BE2C (cell line): ENCODE results near the gene GLDC.

Experiments
- DNase-seq: peaks from one replicate; pipeline ENCODE4 v3.0.0-alpha.2; 2020
- H3K27me3 ChIP-seq: fragments of 250-450 bp; sonication (Bioruptor Pico); 2 replicates; pipeline ENCODE4 v1.5.1; 2020; ENCODE audit warnings: mild to moderate bottlenecking
- H3K36me3 ChIP-seq: fragments of 250-450 bp; sonication (Bioruptor Pico); 2 replicates; pipeline ENCODE4 v1.5.1; 2020; ENCODE audit warnings: mild to moderate bottlenecking
- H3K4me1 ChIP-seq: fragments of 250-450 bp; sonication (Bioruptor Pico); 2 replicates; pipeline ENCODE4 v1.5.1; 2020
- H3K4me3 ChIP-seq: 2 replicates; pipeline ENCODE4 v1.5.1; 2011; ENCODE audit warnings: low read depth, low read length
- H3K9me3 ChIP-seq: fragments of 250-450 bp; sonication (Bioruptor Pico); 2 replicates; pipeline ENCODE4 v1.5.1; 2020
- TF ChIP-seq, protein P1 (sequence below): IDR thresholded peaks from 2 replicates; pipeline ENCODE4 v1.5.1; 2012; ENCODE audit warnings: mild to moderate bottlenecking, low read depth, low read length

The GLDC gene

DNA sequence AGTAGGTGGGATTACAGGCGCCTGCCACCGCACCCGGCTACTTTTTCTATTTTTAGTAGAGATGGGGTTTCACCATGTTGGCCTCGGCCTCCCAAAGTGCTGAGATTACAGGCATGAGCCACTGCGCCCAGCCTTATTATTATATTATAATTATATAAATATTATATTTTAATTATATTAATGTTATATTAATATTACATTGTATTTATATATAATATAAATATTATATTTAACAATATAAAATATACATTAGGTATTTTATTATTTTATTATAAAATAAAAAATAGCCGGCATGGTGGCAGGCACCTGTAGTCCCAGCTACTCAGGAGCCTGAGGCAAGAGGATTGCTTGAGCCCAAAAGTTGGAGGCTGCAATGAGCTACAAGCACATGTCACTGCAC, 21.6 kb upstream of the GLDC start:
- TF ChIP-seq, protein P1, sequence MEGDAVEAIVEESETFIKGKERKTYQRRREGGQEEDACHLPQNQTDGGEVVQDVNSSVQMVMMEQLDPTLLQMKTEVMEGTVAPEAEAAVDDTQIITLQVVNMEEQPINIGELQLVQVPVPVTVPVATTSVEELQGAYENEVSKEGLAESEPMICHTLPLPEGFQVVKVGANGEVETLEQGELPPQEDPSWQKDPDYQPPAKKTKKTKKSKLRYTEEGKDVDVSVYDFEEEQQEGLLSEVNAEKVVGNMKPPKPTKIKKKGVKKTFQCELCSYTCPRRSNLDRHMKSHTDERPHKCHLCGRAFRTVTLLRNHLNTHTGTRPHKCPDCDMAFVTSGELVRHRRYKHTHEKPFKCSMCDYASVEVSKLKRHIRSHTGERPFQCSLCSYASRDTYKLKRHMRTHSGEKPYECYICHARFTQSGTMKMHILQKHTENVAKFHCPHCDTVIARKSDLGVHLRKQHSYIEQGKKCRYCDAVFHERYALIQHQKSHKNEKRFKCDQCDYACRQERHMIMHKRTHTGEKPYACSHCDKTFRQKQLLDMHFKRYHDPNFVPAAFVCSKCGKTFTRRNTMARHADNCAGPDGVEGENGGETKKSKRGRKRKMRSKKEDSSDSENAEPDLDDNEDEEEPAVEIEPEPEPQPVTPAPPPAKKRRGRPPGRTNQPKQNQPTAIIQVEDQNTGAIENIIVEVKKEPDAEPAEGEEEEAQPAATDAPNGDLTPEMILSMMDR: no peak
- Histone ChIP-seq H3K4me1 (no peaks in the 10 kb centered on the region), H3K9me3 (no peaks in the 10 kb centered on the region)

DNA sequence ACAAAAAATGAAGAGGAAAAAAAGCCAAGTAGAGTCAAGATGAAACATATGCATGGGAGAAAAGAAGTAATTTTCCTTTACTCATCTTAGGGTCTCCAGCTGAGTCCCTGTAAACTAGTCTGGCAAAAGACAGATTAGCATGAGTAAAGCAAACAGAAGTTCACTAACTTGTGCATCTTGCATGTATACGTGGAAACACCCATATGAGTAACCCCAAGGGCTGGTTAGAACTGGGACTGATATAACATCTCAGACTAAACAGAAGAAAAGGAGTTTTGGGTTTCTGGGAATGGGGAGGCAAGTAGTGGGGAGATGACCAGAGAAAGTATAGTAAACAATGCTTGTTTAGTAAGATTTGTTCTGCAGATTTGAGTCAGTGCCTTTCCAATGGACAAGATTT, 20.1 kb upstream of the GLDC start:
- TF ChIP-seq, protein P1: no peak
- H3K9me3 ChIP-seq: no peaks in the 10 kb centered on the region
- no peak overlapping the region for H3K4me3 ChIP-seq
- DNase-seq: no peak
- H3K4me1 ChIP-seq: no peaks in the 10 kb centered on the region
- H3K36me3 ChIP-seq: no peaks in the 10 kb centered on the region
- H3K27me3 ChIP-seq: peaks cover 2% of the 10 kb centered on the region; the same call in 1 of the 2 replicates

More for the DNA sequence above, 21.6 kb upstream of the GLDC start:
- no peak for DNase-seq
- no peaks in the 10 kb centered on the region for H3K36me3 ChIP-seq
- H3K4me3 ChIP-seq: no peak overlapping the region
- peaks cover 3% of the 10 kb centered on the region; the same call in 1 of the 2 replicates for H3K27me3 ChIP-seq

DNA sequence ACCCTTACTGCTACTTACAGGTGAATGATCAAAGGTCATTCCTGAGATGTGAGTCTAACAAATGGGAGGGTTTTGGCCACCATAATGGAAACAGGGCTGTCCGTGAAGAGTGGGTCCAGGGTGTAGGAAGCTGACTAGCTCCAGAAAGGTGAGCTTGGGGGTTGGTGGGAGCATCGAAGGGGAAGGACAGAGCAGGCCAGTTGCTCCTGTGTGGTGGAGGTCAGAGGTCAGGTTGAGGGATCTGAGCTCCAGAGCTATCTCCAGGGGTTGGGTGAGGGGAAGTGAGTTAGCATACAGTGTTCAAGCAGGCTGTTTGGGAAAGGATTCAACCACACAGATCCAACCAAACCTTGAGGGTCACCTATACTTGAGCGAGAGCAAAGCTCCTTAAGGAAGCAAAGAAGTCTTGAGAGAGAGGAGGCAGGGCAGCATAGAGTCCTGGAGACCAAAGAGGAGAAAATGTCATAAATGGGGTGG, 18.7 kb upstream of the GLDC start:
- Histone ChIP-seq H3K9me3 (no peaks in the 10 kb centered on the region), H3K27me3 (no peaks in the 10 kb centered on the region), H3K4me3 (no peak overlapping the region), H3K36me3 (no peaks in the 10 kb centered on the region), H3K4me1 (no peaks in the 10 kb centered on the region)
- TF ChIP-seq, protein P1: no peak
- DNase-seq: no peak

- TF ChIP-seq, protein P1: no peak
- Histone ChIP-seq H3K4me1 (no peaks in the 10 kb centered on the region), H3K27me3 (no peaks in the 10 kb centered on the region), H3K4me3 (no peak overlapping the region), H3K9me3 (no peaks in the 10 kb centered on the region), H3K36me3 (no peaks in the 10 kb centered on the region)
- no peak for DNase-seq
Observed at GRCh38 chr9:6660512-6660911, 15.0 kb upstream of the GLDC start.

GRCh38 chr9:6658628-6659353, 13.3 kb upstream of the GLDC start:
- H3K27me3 ChIP-seq: no peaks in the 10 kb centered on the region
- DNase-seq: no peak
- H3K4me3 ChIP-seq: no peak overlapping the region
- no peaks in the 10 kb centered on the region for H3K4me1 ChIP-seq
- H3K9me3 ChIP-seq: no peaks in the 10 kb centered on the region
- no peaks in the 10 kb centered on the region for H3K36me3 ChIP-seq
- TF ChIP-seq, protein P1: no peak

GRCh38 chr9:6656614-6657300, 11.2 kb upstream of the GLDC start:
- H3K4me3 ChIP-seq: no peak overlapping the region
- no peaks in the 10 kb centered on the region for H3K4me1 ChIP-seq
- DNase-seq: no peak
- no peaks in the 10 kb centered on the region for H3K36me3 ChIP-seq
- H3K27me3 ChIP-seq: no peaks in the 10 kb centered on the region
- no peaks in the 10 kb centered on the region for H3K9me3 ChIP-seq
- TF ChIP-seq, protein P1: no peak
